Measurements from ENCODE around the gene HOXD4.

The HOXD4 gene

Small RNA genes lying within 50 kb of the gene (small RNA-seq; reads per million reads assigned to genes)
- 1,147 reads per million, percentile 99 among the genes with 10 or more reads in this experiment for gene MIR10B

Data from skeletal muscle satellite cell (primary cell).